Smooth muscle cell (in vitro differentiated cells): ENCODE results near the gene SSBP2. TPM values are rescaled to one million over a fixed set of nuclear protein-coding genes. Genes with fewer than 3 reads are reported as not detected.

ENCODE experiments used
- DNase-seq: peaks from one replicate; lab custom pipeline; 2025; ENCODE audit not compliant: unreplicated experiment; lab: John Stamatoyannopoulos, UW
- H2AFZ ChIP-seq: fragments of 200-600 bp; sonication (generic); 2 replicates; pipeline ENCODE4 v1.6.0; 2016; ENCODE audit warnings: antibody characterized with exemption, low read depth, mild to moderate bottlenecking
- H3F3A ChIP-seq: fragments of 200-600 bp; sonication (generic); 2 replicates; pipeline ENCODE4 v1.6.0; 2017; ENCODE audit warnings: antibody characterized with exemption, low read depth
- H3K27ac ChIP-seq: fragments of 200-600 bp; sonication (generic); 2 replicates; pipeline ENCODE4 v1.5.1; 2016; ENCODE audit warnings: low read depth, mild to moderate bottlenecking
- H3K27me3 ChIP-seq: fragments of 200-600 bp; sonication (generic); 2 replicates; pipeline ENCODE4 v1.6.1; 2016; ENCODE audit warnings: low read depth, mild to moderate bottlenecking
- H3K36me3 ChIP-seq: fragments of 200-600 bp; sonication (generic); 2 replicates; pipeline ENCODE4 v1.5.1; 2016; ENCODE audit warnings: low read depth
- H3K4me1 ChIP-seq: fragments of 200-600 bp; sonication (generic); 2 replicates; pipeline ENCODE4 v1.5.1; 2016; ENCODE audit warnings: low read depth
- H3K4me2 ChIP-seq: fragments of 200-600 bp; sonication (generic); 2 replicates; pipeline ENCODE4 v1.6.0; 2016; ENCODE audit warnings: mild to moderate bottlenecking
- H3K4me3 ChIP-seq: fragments of 200-600 bp; sonication (generic); 2 replicates; pipeline ENCODE4 v1.5.1; 2016; ENCODE audit warnings: mild to moderate bottlenecking
- H3K79me2 ChIP-seq: fragments of 200-600 bp; sonication (generic); 2 replicates; pipeline ENCODE4 v1.6.0; 2016; ENCODE audit warnings: low read depth, mild to moderate bottlenecking
- H3K9ac ChIP-seq: fragments of 200-600 bp; sonication (generic); 2 replicates; pipeline ENCODE4 v1.6.0; 2016; ENCODE audit warnings: low read depth
- H3K9me3 ChIP-seq: fragments of 200-600 bp; sonication (generic); replicated peaks from 2 replicates; pipeline ENCODE4 v1.5.1; 2016; ENCODE audit warnings: low read depth
- H4K20me1 ChIP-seq: fragments of 200-600 bp; sonication (generic); 2 replicates; pipeline ENCODE4 v1.6.0; 2016; ENCODE audit warnings: low read depth
- WGBS: methylation state at CpG from one replicate; pipeline ENCODE4 v1.1.7; 2016; ENCODE audit warnings: low lambda C conversion rate; 5-methylcytosine and 5-hydroxymethylcytosine counted together
- polyA plus RNA-seq: library from polyadenylated mRNA; unstranded; fragments of >200 nt; fragmentation: Nextera tagmentation; extraction: Ambion mirVana; gene quantifications from 2 replicates; pipeline ENCODE4 v1.2.1, GENCODE V29; 2016
- total RNA-seq: library from RNA; depleted of rRNA; stranded (reverse); fragments of >200 nt; gene quantifications from 2 replicates; pipeline ENCODE4 v1.2.3, GENCODE V29; 2014
- TF ChIP-seq, protein P1 (sequence below): fragments of 200-600 bp; sonication (generic); IDR thresholded peaks from 2 replicates; pipeline ENCODE4 v1.5.1; 2017; ENCODE audit warnings: borderline replicate concordance, mild to moderate bottlenecking, antibody characterized with exemption; ENCODE audit not compliant: insufficient read depth, poor library complexity, severe bottlenecking

Gene SSBP2
- total and polyA plus RNA-seq, 2 experiments from 2014 or later: 44.0 to 48.0 TPM

DNA sequence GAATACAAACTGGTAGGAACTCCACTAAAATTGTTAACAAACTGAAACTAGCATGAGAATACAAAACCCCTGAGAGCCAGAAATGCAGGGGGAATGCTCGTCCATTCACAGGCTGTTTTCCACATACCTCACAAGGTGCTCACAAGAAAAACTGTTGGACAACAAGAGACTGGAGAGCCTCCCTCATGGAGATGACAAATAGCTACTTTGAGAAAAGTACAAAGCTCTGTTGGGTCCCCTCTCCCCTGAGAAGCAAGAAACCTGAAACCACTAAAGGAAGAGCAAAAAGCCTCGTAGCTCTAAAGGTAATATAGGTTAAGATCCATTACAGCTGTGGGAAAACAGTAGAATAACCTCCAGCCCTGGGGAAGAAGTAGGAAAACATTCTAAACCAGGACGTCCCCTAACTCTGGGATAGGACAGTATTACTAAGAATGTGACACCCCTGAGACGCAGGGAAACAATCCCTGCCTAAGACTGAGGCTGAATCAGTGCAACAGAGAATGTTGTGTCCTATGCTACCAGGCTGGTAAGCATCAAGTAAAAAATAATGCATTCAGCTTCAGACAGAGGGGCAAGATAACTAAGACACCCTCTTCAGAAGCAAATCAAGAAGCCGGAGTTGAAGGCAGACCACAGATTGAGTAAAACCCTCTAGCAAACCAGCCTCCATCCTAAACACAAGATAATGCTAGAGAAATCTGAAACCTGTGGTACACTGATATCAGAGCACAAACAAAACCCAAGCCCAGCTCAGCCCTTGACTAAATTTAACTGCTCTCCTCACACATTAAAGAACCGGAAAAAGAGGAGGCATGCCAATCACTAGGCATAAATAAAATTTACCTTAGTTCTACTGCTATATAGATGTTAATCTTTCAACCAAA is 160.2 kb downstream of the SSBP2 start:
- TF ChIP-seq, protein P1, sequence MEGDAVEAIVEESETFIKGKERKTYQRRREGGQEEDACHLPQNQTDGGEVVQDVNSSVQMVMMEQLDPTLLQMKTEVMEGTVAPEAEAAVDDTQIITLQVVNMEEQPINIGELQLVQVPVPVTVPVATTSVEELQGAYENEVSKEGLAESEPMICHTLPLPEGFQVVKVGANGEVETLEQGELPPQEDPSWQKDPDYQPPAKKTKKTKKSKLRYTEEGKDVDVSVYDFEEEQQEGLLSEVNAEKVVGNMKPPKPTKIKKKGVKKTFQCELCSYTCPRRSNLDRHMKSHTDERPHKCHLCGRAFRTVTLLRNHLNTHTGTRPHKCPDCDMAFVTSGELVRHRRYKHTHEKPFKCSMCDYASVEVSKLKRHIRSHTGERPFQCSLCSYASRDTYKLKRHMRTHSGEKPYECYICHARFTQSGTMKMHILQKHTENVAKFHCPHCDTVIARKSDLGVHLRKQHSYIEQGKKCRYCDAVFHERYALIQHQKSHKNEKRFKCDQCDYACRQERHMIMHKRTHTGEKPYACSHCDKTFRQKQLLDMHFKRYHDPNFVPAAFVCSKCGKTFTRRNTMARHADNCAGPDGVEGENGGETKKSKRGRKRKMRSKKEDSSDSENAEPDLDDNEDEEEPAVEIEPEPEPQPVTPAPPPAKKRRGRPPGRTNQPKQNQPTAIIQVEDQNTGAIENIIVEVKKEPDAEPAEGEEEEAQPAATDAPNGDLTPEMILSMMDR: no peak
- no peaks in the 10 kb centered on the region for H3K36me3 ChIP-seq
- no peaks in the 10 kb centered on the region for H3F3A ChIP-seq

DNA sequence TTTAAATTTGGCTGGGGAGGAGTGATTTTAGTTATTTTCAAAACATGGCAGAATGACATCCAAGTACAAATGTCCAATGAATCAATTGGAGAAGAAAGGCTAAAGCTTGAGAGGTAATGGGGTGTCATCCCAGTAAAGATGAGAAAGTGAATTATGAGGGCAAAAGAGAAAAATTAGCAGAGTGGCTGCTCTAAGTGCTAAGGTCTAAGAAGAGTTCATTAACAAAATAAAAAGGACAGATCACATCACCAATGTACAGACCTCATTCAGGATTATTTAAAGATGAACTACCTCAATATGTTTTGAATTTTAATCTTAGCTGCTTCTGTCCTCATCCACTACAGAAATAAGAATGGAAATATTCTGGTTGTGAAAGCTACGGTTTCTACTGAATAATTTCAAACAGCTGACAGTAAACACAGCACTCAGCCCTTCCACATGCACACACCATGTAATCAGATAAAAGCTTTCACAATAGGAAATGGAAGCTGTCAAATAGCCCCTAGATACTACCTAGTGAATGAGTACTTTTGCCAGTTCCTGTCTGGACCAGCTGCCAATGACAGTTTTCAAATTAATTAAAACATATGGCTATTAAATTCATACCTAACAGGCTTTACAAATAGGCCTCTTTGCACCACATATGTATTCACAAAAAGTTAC is 171.5 kb downstream of the SSBP2 start:
- Histone ChIP-seq H3K4me1 (peaks cover 14% of the 10 kb centered on the region), H3F3A (no peaks in the 10 kb centered on the region), H3K79me2 (no peaks in the 10 kb centered on the region), H4K20me1 (no peaks in the 10 kb centered on the region), H3K4me2 (no peak overlapping the region), H3K9me3 (no peaks in the 10 kb centered on the region), H3K9ac (no peak overlapping the region), H3K27ac (no peak overlapping the region), H3K36me3 (no peaks in the 10 kb centered on the region), H3K4me3 (no peak overlapping the region), H3K27me3 (no peaks in the 10 kb centered on the region), H2AFZ (no peak overlapping the region)
- no peak for DNase-seq
- WGBS: 28% methylated on average over 1 of the region's 1 CpG
- TF ChIP-seq, protein P1: no peak

More for the DNA sequence above, 160.2 kb downstream of the SSBP2 start:
- 60% methylated on average over 6 of the region's 6 CpGs for WGBS
- Histone ChIP-seq H3K4me1 (peaks cover 13% of the 10 kb centered on the region), H3K9me3 (no peaks in the 10 kb centered on the region), H3K27ac (no peak overlapping the region), H3K79me2 (no peaks in the 10 kb centered on the region), H3K4me3 (no peak overlapping the region), H3K4me2 (no peak overlapping the region), H4K20me1 (no peaks in the 10 kb centered on the region), H3K9ac (no peak overlapping the region), H2AFZ (no peak overlapping the region), H3K27me3 (no peaks in the 10 kb centered on the region)
- no peak for DNase-seq

DNA sequence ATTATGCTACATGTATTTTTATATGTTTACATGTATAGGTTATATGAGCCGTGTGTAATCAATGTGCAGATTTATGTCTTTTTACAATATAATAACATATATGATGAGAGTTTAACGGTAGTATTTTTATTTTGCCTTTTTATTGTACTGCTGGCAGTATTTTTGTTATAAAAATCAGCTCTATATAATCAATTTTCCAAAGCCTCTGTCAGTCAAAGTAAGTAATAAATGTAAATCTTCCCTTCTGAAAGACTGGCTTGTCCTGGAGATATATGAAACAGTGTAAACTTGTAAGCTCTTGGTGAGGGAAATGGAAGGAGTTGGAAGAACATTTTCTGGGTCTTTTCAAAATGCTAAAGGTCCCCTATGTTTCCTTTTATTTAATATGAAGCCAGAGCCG is 173.8 kb downstream of the SSBP2 start:
- Histone ChIP-seq H4K20me1 (no peaks in the 10 kb centered on the region), H3K27me3 (no peaks in the 10 kb centered on the region), H3K36me3 (no peaks in the 10 kb centered on the region), H3K4me1 (peaks cover 13% of the 10 kb centered on the region), H2AFZ (no peak overlapping the region), H3K4me3 (no peak overlapping the region), H3K79me2 (no peaks in the 10 kb centered on the region), H3K9me3 (no peaks in the 10 kb centered on the region), H3F3A (no peaks in the 10 kb centered on the region), H3K9ac (no peak overlapping the region), H3K4me2 (no peak overlapping the region), H3K27ac (no peak overlapping the region)
- TF ChIP-seq, protein P1: no peak
- WGBS: 97% methylated on average over 3 of the region's 3 CpGs
- no peak for DNase-seq
